ENCODE data around the gene UNCX. TPM values are rescaled to one million over a fixed set of nuclear protein-coding genes. Genes with fewer than 3 reads are reported as not detected.

UNCX gene
- total RNA-seq, result not detected
- long read RNA-seq, result 0 reads

DNA sequence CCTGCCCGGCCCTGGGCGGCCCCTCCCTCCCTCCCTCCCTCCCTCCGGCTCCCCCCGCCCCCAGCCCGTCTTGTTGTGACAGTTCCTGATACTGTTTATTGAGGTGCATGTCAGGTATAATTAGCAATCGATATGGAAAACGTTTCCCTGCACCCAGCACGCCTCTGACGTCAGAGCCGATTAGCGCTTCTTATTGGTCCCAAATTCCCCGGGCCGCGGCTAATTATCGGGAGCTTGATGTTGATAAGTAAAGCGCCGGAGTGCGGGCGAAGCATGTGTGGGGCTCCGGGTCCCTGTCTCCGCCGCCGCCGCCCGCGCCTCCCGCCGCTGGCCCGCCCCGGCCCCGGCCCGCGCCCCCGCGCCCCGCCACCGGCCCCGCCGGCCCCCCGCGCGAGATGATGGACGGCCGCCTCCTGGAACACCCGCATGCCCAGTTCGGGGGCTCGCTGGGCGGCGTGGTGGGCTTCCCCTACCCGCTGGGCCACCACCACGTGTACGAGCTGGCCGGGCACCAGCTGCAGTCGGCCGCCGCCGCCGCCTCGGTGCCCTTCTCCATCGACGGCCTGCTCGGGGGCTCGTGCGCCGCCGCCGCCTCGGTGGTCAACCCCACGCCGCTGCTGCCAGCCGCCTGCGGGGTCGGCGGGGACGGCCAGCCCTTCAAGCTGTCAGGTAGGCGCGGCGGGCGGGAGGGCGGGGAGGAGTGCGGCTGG lies at the start of gene UNCX:
TSS of gene UNCX (plus strand) at position 250 of the 710 bp plus-strand sequence. CDS start at position 396, 146 bp downstream.
- TF ChIP-seq, protein P1, sequence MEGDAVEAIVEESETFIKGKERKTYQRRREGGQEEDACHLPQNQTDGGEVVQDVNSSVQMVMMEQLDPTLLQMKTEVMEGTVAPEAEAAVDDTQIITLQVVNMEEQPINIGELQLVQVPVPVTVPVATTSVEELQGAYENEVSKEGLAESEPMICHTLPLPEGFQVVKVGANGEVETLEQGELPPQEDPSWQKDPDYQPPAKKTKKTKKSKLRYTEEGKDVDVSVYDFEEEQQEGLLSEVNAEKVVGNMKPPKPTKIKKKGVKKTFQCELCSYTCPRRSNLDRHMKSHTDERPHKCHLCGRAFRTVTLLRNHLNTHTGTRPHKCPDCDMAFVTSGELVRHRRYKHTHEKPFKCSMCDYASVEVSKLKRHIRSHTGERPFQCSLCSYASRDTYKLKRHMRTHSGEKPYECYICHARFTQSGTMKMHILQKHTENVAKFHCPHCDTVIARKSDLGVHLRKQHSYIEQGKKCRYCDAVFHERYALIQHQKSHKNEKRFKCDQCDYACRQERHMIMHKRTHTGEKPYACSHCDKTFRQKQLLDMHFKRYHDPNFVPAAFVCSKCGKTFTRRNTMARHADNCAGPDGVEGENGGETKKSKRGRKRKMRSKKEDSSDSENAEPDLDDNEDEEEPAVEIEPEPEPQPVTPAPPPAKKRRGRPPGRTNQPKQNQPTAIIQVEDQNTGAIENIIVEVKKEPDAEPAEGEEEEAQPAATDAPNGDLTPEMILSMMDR (IDR thresholded peaks at IDR 0.05), result no peak
- ATAC-seq, result no peak
- H3K36me3 ChIP-seq, result no peaks in the 10 kb centered on the region
- H3K27ac ChIP-seq, result no peak within 1 kb of the TSS
- H3K4me1 ChIP-seq, result no peaks in the 10 kb centered on the region
- WGBS (ENCODE audit: insufficient coverage, low coverage, low lambda C conversion rate, missing lambda C conversion rate), result 0% methylated on average over 20 of the region's 81 CpGs
- peaks cover 19 to 60% of the 10 kb centered on the region in 2 donors for H3K27me3 ChIP-seq
- H3K4me3 ChIP-seq, result no peak within 1 kb of the TSS
- intact Hi-C loops (cut with DNase I), result no loop called here
- no peak for DNase-seq
- no peaks in the 10 kb centered on the region for H3K9me3 ChIP-seq

GRCh38 chr7:1187127-1187526 lies 45.5 kb upstream of the UNCX start:
- Histone ChIP-seq H3K4me1 (no peaks in the 10 kb centered on the region), H3K27me3 (no peaks in the 10 kb centered on the region), H3K27ac (no peak overlapping the region), H3K9me3 (no peaks in the 10 kb centered on the region), H3K36me3 (no peaks in the 10 kb centered on the region), H3K4me3 (no peak overlapping the region)
- TF ChIP-seq POLR2A (IDR thresholded peaks at IDR 0.05), result no peak
- TF ChIP-seq, protein P1 (IDR thresholded peaks at IDR 0.05), result no peak
- intact Hi-C loops (cut with DNase I), result no loop called here
- WGBS (ENCODE audit: insufficient coverage, low coverage, low lambda C conversion rate, missing lambda C conversion rate), result 71% methylated on average over 11 of the region's 11 CpGs
- ATAC-seq (no peak), DNase-seq (no peak)

- WGBS (ENCODE audit: insufficient coverage, low coverage, low lambda C conversion rate, missing lambda C conversion rate), result 87% methylated on average over 5 of the region's 6 CpGs
- H3K27me3 ChIP-seq, result no peaks in the 10 kb centered on the region
- intact Hi-C loops (cut with DNase I), result no loop called here
These were observed 43.9 kb upstream of the UNCX start for GRCh38 chr7:1188720-1189294.

GRCh38 chr7:1189986-1190772 lies 42.5 kb upstream of the UNCX start:
- intact Hi-C loops (cut with DNase I), result no loop called here
- Histone ChIP-seq H3K27ac (no peak overlapping the region), H3K4me1 (no peaks in the 10 kb centered on the region), H3K36me3 (no peaks in the 10 kb centered on the region), H3K27me3 (no peaks in the 10 kb centered on the region), H3K4me3 (no peak overlapping the region), H3K9me3 (no peaks in the 10 kb centered on the region)
- DNase-seq (no peak), ATAC-seq (no peak)
- WGBS (ENCODE audit: insufficient coverage, low coverage, low lambda C conversion rate, missing lambda C conversion rate), result 69% methylated on average over 10 of the region's 10 CpGs
- TF ChIP-seq, protein P1 (IDR thresholded peaks at IDR 0.05), result no peak
- TF ChIP-seq POLR2A (IDR thresholded peaks at IDR 0.05), result no peak

More at GRCh38 chr7:1188720-1189294, 43.9 kb upstream of the UNCX start:
- DNase-seq (no peak), ATAC-seq (no peak)
- Histone ChIP-seq H3K36me3 (no peaks in the 10 kb centered on the region), H3K27ac (no peak overlapping the region), H3K4me3 (no peak overlapping the region), H3K4me1 (no peaks in the 10 kb centered on the region), H3K9me3 (no peaks in the 10 kb centered on the region)
- TF ChIP-seq, protein P1 (IDR thresholded peaks at IDR 0.05), result no peak
- no peak for TF ChIP-seq POLR2A (IDR thresholded peaks at IDR 0.05)
